Activated T-helper 1 cell treated with anti-CD3 and anti-CD28 coated beads, Interleukin-12 subunit alpha, Interleukin-12 subunit beta, Interleukin-2, Interleukin-4 antibody, amounts not matched to agents 30 ng/mL and 10 ng/mL and 1 ng/mL, durations not matched to agents 14 hours and 24 hours and 36 hours (primary cell): ENCODE measurements around the gene SRPX. TPM values are rescaled to one million over a fixed set of nuclear protein-coding genes. Genes with fewer than 3 reads are reported as not detected.

Experiments
- DNase-seq: peaks from one replicate; pipeline ENCODE4 v3.0.0; 2021; ENCODE audit warnings: low spot score
- H3K27ac Mint-ChIP-seq: one replicate; pipeline ENCODE4 v1.8.0; 2021; ENCODE audit warnings: mild to moderate bottlenecking, mixed read lengths
- H3K27me3 Mint-ChIP-seq: one replicate; pipeline ENCODE4 v1.8.0; 2022; ENCODE audit warnings: mild to moderate bottlenecking, moderate library complexity, mixed read lengths; ENCODE audit not compliant: insufficient read depth
- H3K36me3 Mint-ChIP-seq: one replicate; pipeline ENCODE4 v1.8.0; 2021; ENCODE audit warnings: low read depth, mixed read lengths
- H3K4me1 Mint-ChIP-seq: one replicate; pipeline ENCODE4 v1.8.0; 2021; ENCODE audit warnings: low read depth, mixed read lengths
- H3K4me3 Mint-ChIP-seq: one replicate; pipeline ENCODE4 v1.8.0; 2021; ENCODE audit warnings: mild to moderate bottlenecking, moderate library complexity, mixed read lengths
- H3K9me3 Mint-ChIP-seq: one replicate; pipeline ENCODE4 v1.8.0; 2021; ENCODE audit warnings: mixed read lengths
- intact Hi-C: fragments of 100-400 bp; cut with micrococcal nuclease; formaldehyde crosslinking; loops from one replicate; pipeline ENCODE4 v1.15.1; 2024
- total RNA-seq: library from RNA; stranded (reverse); gene quantifications from 2 replicates; pipeline ENCODE4 v1.2.3, GENCODE V29; 2022

The SRPX gene
- total RNA-seq, 1 donor from 2014 or later, result not detected

DNA sequence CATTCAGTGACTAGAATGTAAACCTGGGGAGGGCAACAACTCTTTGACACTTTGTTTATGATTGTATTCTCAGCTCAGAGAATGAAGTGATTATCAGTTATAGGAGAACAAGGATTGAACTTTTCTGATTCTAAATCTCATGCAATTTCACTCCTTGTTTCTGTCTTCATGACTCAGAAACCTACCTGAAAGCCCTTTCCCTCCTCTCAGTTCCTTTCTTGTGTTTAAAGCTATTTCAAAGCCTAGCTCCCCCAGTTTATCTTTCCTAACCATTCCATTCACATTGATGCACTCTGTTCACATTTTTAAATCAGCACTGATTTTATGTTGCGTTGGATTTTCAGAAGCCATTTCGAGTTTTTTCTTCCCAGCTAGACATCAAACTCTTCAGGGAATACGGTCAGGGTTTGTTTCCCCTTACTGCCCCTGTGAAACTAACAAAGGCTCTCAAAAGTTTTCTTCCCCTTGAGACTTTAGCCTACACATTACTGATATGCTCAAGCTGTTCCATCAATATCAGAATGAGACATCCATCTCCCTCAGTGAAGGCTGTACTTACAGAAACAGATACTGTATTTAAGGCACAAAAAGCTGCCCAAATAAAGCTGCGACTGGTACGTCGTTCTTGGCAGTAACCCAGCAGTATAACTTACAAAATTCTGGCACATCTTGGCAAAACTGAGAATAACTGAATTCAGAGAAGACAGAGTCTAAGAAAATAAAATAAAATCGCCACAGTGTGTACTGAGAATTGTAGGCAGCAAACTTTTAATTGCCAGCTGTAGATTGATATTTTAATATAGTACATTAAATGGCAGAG is 31.0 kb downstream of the SRPX start:
- Mint-ChIP-seq H3K36me3 (no peaks in the 10 kb centered on the region), H3K9me3 (no peaks in the 10 kb centered on the region), H3K27ac (no peak overlapping the region), H3K4me1 (no peaks in the 10 kb centered on the region), H3K27me3 (peaks cover 8% of the 10 kb centered on the region), H3K4me3 (no peak overlapping the region)
- DNase-seq, result no peak
- intact Hi-C loops, result no loop called here

- intact Hi-C loops, result no loop called here
- no peaks in the 10 kb centered on the region for H3K4me1 Mint-ChIP-seq
- peaks cover 6% of the 10 kb centered on the region for H3K27me3 Mint-ChIP-seq
- H3K27ac Mint-ChIP-seq, result no peak overlapping the region
- H3K36me3 Mint-ChIP-seq, result no peaks in the 10 kb centered on the region
- H3K9me3 Mint-ChIP-seq, result no peaks in the 10 kb centered on the region
- no peak overlapping the region for H3K4me3 Mint-ChIP-seq
- no peak for DNase-seq
These were observed 37.1 kb downstream of the SRPX start for GRCh38 chrX:38183596-38183995.

- no peak for DNase-seq
- Mint-ChIP-seq H3K27ac (no peak overlapping the region), H3K4me1 (no peaks in the 10 kb centered on the region), H3K4me3 (no peak overlapping the region), H3K27me3 (no peaks in the 10 kb centered on the region), H3K36me3 (no peaks in the 10 kb centered on the region), H3K9me3 (no peaks in the 10 kb centered on the region)
- intact Hi-C loops, result no loop called here
These were observed 39.3 kb downstream of the SRPX start for GRCh38 chrX:38181357-38181756.

- H3K27ac Mint-ChIP-seq, result no peak overlapping the region
- no peaks in the 10 kb centered on the region for H3K36me3 Mint-ChIP-seq
- no peak overlapping the region for H3K4me3 Mint-ChIP-seq
- DNase-seq, result no peak
- H3K9me3 Mint-ChIP-seq, result no peaks in the 10 kb centered on the region
- intact Hi-C loops, result no loop called here
- no peaks in the 10 kb centered on the region for H3K4me1 Mint-ChIP-seq
- H3K27me3 Mint-ChIP-seq, result no peaks in the 10 kb centered on the region
These were observed 42.3 kb downstream of the SRPX start for GRCh38 chrX:38178396-38178795.

DNA sequence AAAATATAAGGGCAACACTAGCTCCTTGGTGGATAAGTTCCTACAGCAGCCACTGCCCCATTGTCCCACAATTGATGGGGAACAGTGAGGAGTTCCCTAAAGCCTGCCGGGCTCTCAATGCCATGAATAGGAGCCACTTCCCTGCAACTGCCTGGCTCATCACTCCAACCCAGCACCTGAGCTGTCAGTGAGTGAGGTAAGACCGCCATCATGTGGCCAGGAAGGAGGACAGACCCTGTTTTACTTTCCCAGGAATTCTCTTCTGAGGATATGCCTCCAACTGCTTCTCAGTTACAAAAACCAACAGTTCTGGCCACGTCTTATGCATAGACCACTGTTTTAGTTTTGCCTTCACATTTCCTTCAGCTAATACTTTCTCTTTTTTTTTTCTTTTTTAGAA is 45.5 kb downstream of the SRPX start:
- Mint-ChIP-seq H3K36me3 (no peaks in the 10 kb centered on the region), H3K27ac (no peak overlapping the region), H3K4me3 (no peak overlapping the region), H3K9me3 (no peaks in the 10 kb centered on the region), H3K27me3 (no peaks in the 10 kb centered on the region), H3K4me1 (no peaks in the 10 kb centered on the region)
- DNase-seq, result no peak
- intact Hi-C loops, result no loop called here

- no peak overlapping the region for H3K4me3 Mint-ChIP-seq
- H3K36me3 Mint-ChIP-seq, result no peaks in the 10 kb centered on the region
- H3K27me3 Mint-ChIP-seq, result no peaks in the 10 kb centered on the region
- no peak for DNase-seq
- no peak overlapping the region for H3K27ac Mint-ChIP-seq
- no peaks in the 10 kb centered on the region for H3K9me3 Mint-ChIP-seq
- intact Hi-C loops, result no loop called here
- no peaks in the 10 kb centered on the region for H3K4me1 Mint-ChIP-seq
These were observed 48.1 kb downstream of the SRPX start for GRCh38 chrX:38172596-38172995.

DNA sequence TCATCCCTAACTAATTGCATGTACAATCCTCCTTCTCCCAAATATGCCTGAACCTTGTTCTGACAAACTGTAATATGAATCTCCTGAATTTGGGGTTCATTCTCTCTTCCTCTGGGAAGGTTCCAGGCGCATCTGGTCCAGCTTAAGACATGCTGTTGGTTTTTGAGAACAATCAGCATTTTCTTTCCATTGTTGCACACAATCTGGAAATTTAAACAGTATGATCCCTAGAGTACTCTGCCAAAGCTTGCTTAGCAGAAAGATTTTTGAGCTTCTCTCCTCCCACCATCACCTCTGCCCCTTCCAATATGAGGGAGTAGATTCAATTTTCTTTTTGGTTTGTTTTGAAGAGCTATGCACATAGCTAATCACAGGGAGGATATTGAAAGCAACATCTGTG is 50.1 kb downstream of the SRPX start:
- Mint-ChIP-seq H3K36me3 (no peaks in the 10 kb centered on the region), H3K27ac (no peak overlapping the region), H3K4me1 (no peaks in the 10 kb centered on the region), H3K9me3 (no peaks in the 10 kb centered on the region), H3K4me3 (no peak overlapping the region), H3K27me3 (no peaks in the 10 kb centered on the region)
- DNase-seq, result no peak
- intact Hi-C loops, result no loop called here

GRCh38 chrX:38166478-38167083 is 54.1 kb downstream of the SRPX start:
- Mint-ChIP-seq H3K27ac (no peak overlapping the region), H3K9me3 (no peaks in the 10 kb centered on the region), H3K27me3 (peaks cover 8% of the 10 kb centered on the region), H3K36me3 (no peaks in the 10 kb centered on the region), H3K4me1 (no peaks in the 10 kb centered on the region), H3K4me3 (no peak overlapping the region)
- intact Hi-C loops, result no loop called here
- no peak for DNase-seq

DNA sequence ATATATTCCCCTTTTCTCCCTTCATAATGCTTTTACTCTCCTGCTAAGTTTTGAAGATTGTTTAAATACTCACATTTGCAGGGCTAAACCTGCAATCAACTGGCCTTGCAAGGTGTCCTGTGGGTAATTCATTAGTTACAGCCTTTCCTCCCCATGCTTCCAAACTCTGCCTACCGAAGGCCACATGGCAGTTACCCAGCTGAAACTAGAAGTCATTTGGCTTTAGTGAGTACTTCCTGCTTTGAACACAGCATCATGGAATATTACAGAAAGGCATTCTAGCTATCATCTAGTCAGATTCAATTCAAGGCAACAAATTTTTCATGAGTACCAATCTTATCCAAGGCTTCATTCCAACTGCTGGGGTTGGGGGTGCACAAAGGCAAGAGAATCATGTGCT is 55.6 kb downstream of the SRPX start:
- Mint-ChIP-seq H3K4me3 (no peak overlapping the region), H3K4me1 (no peaks in the 10 kb centered on the region), H3K27me3 (peaks cover 8% of the 10 kb centered on the region), H3K9me3 (no peaks in the 10 kb centered on the region), H3K36me3 (no peaks in the 10 kb centered on the region), H3K27ac (no peak overlapping the region)
- intact Hi-C loops, result no loop called here
- no peak for DNase-seq

GRCh38 chrX:38163193-38163592 is 57.5 kb downstream of the SRPX start:
- Mint-ChIP-seq H3K4me1 (no peaks in the 10 kb centered on the region), H3K27ac (no peak overlapping the region), H3K9me3 (no peaks in the 10 kb centered on the region), H3K4me3 (no peak overlapping the region), H3K27me3 (peaks cover 8% of the 10 kb centered on the region), H3K36me3 (no peaks in the 10 kb centered on the region)
- DNase-seq, result no peak
- intact Hi-C loops, result loop anchor here (2.0 kb wide), 1 partner anchor 28 kb away; no protein-coding TSS in a partner anchor

GRCh38 chrX:38156838-38157237 is 63.8 kb downstream of the SRPX start:
- peaks cover 2% of the 10 kb centered on the region for H3K27me3 Mint-ChIP-seq
- H3K27ac Mint-ChIP-seq, result no peak overlapping the region
- H3K4me3 Mint-ChIP-seq, result no peak overlapping the region
- no peaks in the 10 kb centered on the region for H3K4me1 Mint-ChIP-seq
- intact Hi-C loops, result no loop called here
- DNase-seq, result no peak
- no peaks in the 10 kb centered on the region for H3K9me3 Mint-ChIP-seq
- no peaks in the 10 kb centered on the region for H3K36me3 Mint-ChIP-seq

DNA sequence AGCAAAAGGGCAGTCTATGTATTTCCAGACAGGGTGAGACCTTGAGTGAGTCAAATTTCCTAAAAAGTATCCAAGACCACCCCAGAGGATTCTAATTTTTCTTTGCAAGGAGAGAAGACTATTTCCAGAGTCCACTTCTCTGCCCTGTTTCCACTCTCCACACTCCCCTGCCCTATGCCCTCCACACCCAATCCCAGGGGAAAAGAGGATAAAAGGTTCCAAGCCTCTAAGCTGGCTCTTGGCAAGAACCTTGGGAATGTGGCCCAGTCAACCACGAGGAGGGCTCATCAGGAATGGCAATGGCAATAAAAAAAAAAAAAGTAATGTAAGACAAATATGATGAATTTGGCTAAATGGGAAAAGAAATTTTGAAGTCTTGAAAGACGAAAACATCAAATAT is 65.9 kb downstream of the SRPX start:
- no peak overlapping the region for H3K27ac Mint-ChIP-seq
- no peak overlapping the region for H3K4me3 Mint-ChIP-seq
- H3K36me3 Mint-ChIP-seq, result no peaks in the 10 kb centered on the region
- peaks cover 4% of the 10 kb centered on the region for H3K27me3 Mint-ChIP-seq
- DNase-seq, result no peak
- no peaks in the 10 kb centered on the region for H3K4me1 Mint-ChIP-seq
- H3K9me3 Mint-ChIP-seq, result no peaks in the 10 kb centered on the region
- intact Hi-C loops, result no loop called here

- peaks cover 4% of the 10 kb centered on the region for H3K27me3 Mint-ChIP-seq
These were observed 66.3 kb downstream of the SRPX start for GRCh38 chrX:38154340-38154739.

More at GRCh38 chrX:38154340-38154739, 66.3 kb downstream of the SRPX start:
- intact Hi-C loops, result no loop called here
- no peak for DNase-seq
- H3K36me3 Mint-ChIP-seq, result no peaks in the 10 kb centered on the region
- no peak overlapping the region for H3K27ac Mint-ChIP-seq
- no peaks in the 10 kb centered on the region for H3K4me1 Mint-ChIP-seq
- no peak overlapping the region for H3K4me3 Mint-ChIP-seq
- H3K9me3 Mint-ChIP-seq, result no peaks in the 10 kb centered on the region
